ENCODE data around the gene LCOR. TPM values are rescaled to one million over a fixed set of nuclear protein-coding genes. Genes with fewer than 3 reads are reported as not detected.
A peak's percentile ranks its signal among the peaks of the same experiment; 100 is the strongest.

Gene LCOR
- total and polyA plus RNA-seq, 2 of the 13 experiments (the other 11 are each of a cell fraction or from before 2014, with no cell fraction given) = 12.4 to 23.7 TPM

DNA sequence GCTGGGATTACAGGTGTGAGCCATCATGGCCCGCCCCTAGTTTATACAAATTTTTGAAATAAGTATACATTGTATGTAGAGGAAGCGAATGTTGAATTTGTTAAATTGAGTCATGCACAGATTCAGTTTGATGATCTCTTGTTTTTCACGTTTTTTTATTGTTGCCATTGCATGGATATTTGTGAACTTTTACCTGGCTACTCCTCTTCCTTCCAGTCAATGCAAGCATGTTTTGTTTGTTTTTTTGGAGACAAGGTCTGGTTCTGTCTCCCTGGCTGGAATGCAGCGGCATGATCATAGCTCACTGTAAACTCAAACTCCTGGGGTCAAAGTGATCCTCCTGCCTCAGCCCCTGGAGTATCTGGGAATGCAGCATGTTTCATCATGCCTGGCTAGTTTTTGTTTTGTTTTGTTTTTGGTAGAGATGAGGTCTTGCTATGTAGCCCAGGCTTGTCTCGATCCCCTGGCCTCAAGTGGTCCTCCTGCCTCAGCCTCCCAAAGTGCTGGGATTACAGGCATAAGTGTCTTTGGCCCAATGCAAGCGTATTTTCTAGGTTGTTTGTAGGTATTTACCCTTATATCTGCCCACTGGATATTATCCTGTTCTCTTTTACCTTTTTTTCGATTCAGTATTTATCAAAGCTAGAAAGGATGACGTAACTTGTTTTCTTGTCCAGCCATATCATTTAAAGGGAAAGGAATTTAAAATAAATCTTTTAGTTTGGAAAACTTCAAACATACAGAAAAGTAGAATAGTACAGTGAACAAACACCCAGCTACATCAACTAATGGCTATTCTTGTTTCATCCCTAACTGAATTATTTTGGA, 11.0 kb downstream of the LCOR start (continued):
- TF ChIP-seq ZNF251 (CRISPR knock-in tag; IDR thresholded peaks at IDR 0.05) (no peak), ZNF234 (CRISPR knock-in tag; conservative IDR thresholded peaks at IDR 0.05) (no peak), ZNF44 (CRISPR knock-in tag; IDR thresholded peaks at IDR 0.05) (no peak), SATB2 (CRISPR knock-in tag; IDR thresholded peaks at IDR 0.05) (no peak), FIP1L1 (IDR thresholded peaks at IDR 0.05; ENCODE audit: borderline replicate concordance, insufficient read depth, low read depth, low read length) (no peak), FOSL2 (CRISPR knock-in tag; IDR thresholded peaks at IDR 0.05) (peak; percentile 94), ARHGAP35 (CRISPR knock-in tag; IDR thresholded peaks at IDR 0.05; ENCODE audit: borderline replicate concordance) (no peak), NR1H2 (CRISPR knock-in tag; IDR thresholded peaks at IDR 0.05; ENCODE audit: borderline replicate concordance, low read depth) (no peak), HMG20A (CRISPR knock-in tag; IDR thresholded peaks at IDR 0.05; ENCODE audit: borderline replicate concordance) (peak; percentile 95), ZFP36L2 (CRISPR knock-in tag; IDR thresholded peaks at IDR 0.05) (no peak), SMARCC2 (IDR thresholded peaks at IDR 0.05) (no peak), ZNF615 (CRISPR knock-in tag; IDR thresholded peaks at IDR 0.05; ENCODE audit: borderline replicate concordance) (peak; percentile 89; the same call in 1 of the 2 replicates)
- TF ChIP-seq, protein P1, sequence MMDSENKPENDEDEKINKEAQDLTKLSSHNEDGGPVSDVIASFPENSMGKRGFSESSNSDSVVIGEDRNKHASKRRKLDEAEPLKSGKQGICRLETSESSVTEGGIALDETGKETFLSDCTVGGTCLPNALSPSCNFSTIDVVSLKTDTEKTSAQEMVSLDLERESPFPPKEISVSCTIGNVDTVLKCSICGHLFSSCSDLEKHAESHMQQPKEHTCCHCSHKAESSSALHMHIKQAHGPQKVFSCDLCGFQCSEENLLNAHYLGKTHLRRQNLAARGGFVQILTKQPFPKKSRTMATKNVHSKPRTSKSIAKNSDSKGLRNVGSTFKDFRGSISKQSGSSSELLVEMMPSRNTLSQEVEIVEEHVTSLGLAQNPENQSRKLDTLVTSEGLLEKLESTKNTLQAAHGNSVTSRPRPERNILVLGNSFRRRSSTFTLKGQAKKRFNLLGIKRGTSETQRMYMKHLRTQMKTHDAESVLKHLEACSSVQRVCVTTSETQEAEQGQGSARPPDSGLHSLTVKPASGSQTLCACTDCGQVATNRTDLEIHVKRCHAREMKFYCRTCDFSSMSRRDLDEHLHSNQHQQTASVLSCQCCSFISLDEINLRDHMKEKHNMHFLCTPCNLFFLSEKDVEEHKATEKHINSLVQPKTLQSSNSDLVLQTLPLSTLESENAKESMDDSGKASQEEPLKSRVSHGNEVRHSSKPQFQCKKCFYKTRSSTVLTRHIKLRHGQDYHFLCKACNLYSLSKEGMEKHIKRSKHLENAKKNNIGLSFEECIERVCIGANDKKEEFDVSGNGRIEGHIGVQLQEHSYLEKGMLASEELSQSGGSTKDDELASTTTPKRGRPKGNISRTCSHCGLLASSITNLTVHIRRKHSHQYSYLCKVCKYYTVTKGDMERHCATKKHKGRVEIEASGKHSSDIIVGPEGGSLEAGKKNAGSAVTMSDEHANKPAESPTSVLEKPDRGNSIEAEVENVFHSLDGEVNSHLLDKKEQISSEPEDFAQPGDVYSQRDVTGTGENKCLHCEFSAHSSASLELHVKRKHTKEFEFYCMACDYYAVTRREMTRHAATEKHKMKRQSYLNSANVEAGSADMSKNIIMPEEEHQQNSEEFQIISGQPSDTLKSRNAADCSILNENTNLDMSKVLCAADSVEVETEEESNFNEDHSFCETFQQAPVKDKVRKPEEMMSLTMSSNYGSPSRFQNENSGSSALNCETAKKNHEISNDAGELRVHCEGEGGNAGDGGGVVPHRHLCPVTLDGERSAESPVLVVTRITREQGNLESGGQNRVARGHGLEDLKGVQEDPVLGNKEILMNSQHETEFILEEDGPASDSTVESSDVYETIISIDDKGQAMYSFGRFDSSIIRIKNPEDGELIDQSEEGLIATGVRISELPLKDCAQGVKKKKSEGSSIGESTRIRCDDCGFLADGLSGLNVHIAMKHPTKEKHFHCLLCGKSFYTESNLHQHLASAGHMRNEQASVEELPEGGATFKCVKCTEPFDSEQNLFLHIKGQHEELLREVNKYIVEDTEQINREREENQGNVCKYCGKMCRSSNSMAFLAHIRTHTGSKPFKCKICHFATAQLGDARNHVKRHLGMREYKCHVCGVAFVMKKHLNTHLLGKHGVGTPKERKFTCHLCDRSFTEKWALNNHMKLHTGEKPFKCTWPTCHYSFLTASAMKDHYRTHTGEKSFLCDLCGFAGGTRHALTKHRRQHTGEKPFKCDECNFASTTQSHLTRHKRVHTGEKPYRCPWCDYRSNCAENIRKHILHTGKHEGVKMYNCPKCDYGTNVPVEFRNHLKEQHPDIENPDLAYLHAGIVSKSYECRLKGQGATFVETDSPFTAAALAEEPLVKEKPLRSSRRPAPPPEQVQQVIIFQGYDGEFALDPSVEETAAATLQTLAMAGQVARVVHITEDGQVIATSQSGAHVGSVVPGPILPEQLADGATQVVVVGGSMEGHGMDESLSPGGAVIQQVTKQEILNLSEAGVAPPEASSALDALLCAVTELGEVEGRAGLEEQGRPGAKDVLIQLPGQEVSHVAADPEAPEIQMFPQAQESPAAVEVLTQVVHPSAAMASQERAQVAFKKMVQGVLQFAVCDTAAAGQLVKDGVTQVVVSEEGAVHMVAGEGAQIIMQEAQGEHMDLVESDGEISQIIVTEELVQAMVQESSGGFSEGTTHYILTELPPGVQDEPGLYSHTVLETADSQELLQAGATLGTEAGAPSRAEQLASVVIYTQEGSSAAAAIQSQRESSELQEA (CRISPR knock-in tag; IDR thresholded peaks at IDR 0.05; ENCODE audit: not compliant biosample characterization) = no peak
- TF ChIP-seq, protein P2, sequence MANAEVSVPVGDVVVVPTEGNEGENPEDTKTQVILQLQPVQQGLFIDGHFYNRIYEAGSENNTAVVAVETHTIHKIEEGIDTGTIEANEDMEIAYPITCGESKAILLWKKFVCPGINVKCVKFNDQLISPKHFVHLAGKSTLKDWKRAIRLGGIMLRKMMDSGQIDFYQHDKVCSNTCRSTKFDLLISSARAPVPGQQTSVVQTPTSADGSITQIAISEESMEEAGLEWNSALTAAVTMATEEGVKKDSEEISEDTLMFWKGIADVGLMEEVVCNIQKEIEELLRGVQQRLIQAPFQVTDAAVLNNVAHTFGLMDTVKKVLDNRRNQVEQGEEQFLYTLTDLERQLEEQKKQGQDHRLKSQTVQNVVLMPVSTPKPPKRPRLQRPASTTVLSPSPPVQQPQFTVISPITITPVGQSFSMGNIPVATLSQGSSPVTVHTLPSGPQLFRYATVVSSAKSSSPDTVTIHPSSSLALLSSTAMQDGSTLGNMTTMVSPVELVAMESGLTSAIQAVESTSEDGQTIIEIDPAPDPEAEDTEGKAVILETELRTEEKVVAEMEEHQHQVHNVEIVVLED (CRISPR knock-in tag; IDR thresholded peaks at IDR 0.05; ENCODE audit: borderline replicate concordance) = peak; percentile 62
- TF ChIP-seq, protein P3, sequence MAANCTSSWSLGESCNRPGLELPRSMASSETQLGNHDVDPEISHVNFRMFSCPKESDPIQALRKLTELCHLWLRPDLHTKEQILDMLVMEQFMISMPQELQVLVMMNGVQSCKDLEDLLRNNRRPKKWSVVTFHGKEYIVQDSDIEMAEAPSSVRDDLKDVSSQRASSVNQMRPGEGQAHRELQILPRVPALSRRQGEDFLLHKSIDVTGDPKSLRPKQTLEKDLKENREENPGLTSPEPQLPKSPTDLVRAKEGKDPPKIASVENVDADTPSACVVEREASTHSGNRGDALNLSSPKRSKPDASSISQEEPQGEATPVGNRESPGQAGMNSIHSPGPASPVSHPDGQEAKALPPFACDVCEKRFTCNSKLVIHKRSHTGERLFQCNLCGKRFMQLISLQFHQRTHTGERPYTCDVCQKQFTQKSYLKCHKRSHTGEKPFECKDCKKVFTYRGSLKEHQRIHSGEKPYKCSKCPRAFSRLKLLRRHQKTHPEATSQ (CRISPR knock-in tag; IDR thresholded peaks at IDR 0.05; ENCODE audit: borderline replicate concordance) = peak; percentile 36; the same call in 1 of the 2 replicates
